Epithelial cell of alveolus of lung (primary cell): ENCODE results near the gene NDRG3. TPM values are rescaled to one million over a fixed set of nuclear protein-coding genes. Genes with fewer than 3 reads are reported as not detected.

ENCODE experiments used
- total RNA-seq: library from RNA; depleted of rRNA; stranded (reverse); fragments of >200 nt; gene quantifications from 2 replicates; pipeline ENCODE4 v1.2.1, GENCODE V29; 2015

The NDRG3 gene
- total RNA-seq: 16.9 and 34.2 TPM in 2 replicates

GRCh38 chr20:36745927-36746659, at the start of gene NDRG3:
Gene NDRG3, minus strand, starts transcription at chr20:36746090. Its CDS starts 24,355 bp downstream, at chr20:36721735.

GRCh38 chr20:36773597-36774390, 27.9 kb upstream of the NDRG3 start, which contains the start of gene DSN1:
Gene DSN1, minus strand, starts transcription at chr20:36773763. Its CDS starts 2,305 bp downstream, at chr20:36771458.

GRCh38 chr20:36645998-36646397, 99.9 kb downstream of the NDRG3 start, which contains the start of gene SLA2:
Gene SLA2, minus strand, starts transcription at chr20:36646196. Its CDS starts 4,861 bp downstream, at chr20:36641335.

GRCh38 chr20:36605399-36606157, 140.3 kb downstream of the NDRG3 start, which contains the start of gene RAB5IF:
Gene RAB5IF, plus strand, starts transcription at chr20:36605779. Its CDS starts 173 bp downstream, at chr20:36605952.

Other genes with a start within 250 kb of the NDRG3 start
- 31.4 and 150 TPM in 2 replicates for gene MYL9, start 204.6 kb downstream of the NDRG3 start, total RNA-seq
- gene TGIF2, start 172.5 kb downstream of the NDRG3 start, total RNA-seq: 12.8 and 17.0 TPM in 2 replicates
- gene RAB5IF, start 140.3 kb downstream of the NDRG3 start, total RNA-seq: 81.1 and 113 TPM in 2 replicates
- not detected in 2 replicates for gene SLA2, start 99.9 kb downstream of the NDRG3 start, total RNA-seq
- gene DSN1, start 27.7 kb upstream of the NDRG3 start, total RNA-seq: 12.2 and 17.8 TPM in 2 replicates
- gene TLDC2, start 130.0 kb upstream of the NDRG3 start, total RNA-seq: not detected in 2 replicates
- 23.1 and 25.1 TPM in 2 replicates for gene SAMHD1, start 205.6 kb upstream of the NDRG3 start, total RNA-seq